Activated T-cell treated with anti-CD3 and anti-CD28 coated beads, Interleukin-2, amount 50 U/mL, for 72 hours (primary cell): ENCODE measurements around the gene COL13A1. TPM values are rescaled to one million over a fixed set of nuclear protein-coding genes. Genes with fewer than 3 reads are reported as not detected.

Experiments used
- ATAC-seq, 2 donors: fragments of 150-1000 bp; cut with Tn5 transposase; replicated peaks in 1 of 2; 2 replicates each; pipeline ENCODE4 v1.10.0; 2021; ENCODE audit warnings: moderate library complexity in 2 of 2, mild to moderate bottlenecking in 1 of 2
- DNase-seq, 2 donors: peaks; one replicate each; pipeline ENCODE4 v3.0.0; 2021 to 2022; ENCODE audit warnings: mixed read lengths in 1 of 2
- H3K27ac Mint-ChIP-seq: one replicate; pipeline ENCODE4 v1.8.0; 2022; ENCODE audit warnings: mild to moderate bottlenecking, moderate library complexity, mixed read lengths
- H3K27me3 Mint-ChIP-seq: one replicate; pipeline ENCODE4 v1.8.0; 2022; ENCODE audit warnings: low read depth, mixed read lengths
- H3K36me3 Mint-ChIP-seq, 2 donors: one replicate each; pipeline ENCODE4 v1.8.0; 2022; ENCODE audit warnings: mixed read lengths in 2 of 2, mild to moderate bottlenecking in 1 of 2; ENCODE audit not compliant: insufficient read depth in 2 of 2
- H3K4me1 Mint-ChIP-seq: one replicate; pipeline ENCODE4 v1.8.0; 2022; ENCODE audit warnings: low read depth, mixed read lengths
- H3K4me3 Mint-ChIP-seq, 2 donors: one replicate each; pipeline ENCODE4 v1.8.0; 2022; ENCODE audit warnings: mild to moderate bottlenecking in 2 of 2, mixed read lengths in 2 of 2, moderate library complexity in 2 of 2
- H3K9me3 Mint-ChIP-seq, 2 donors: one replicate each; pipeline ENCODE4 v1.8.0; 2022; ENCODE audit warnings: mixed read lengths in 2 of 2
- total RNA-seq, 2 donors: library from RNA; stranded (reverse); gene quantifications; one replicate each; pipeline ENCODE4 v1.2.3, GENCODE V29; 2022

Gene COL13A1
- total RNA-seq, 2 donors from 2014 or later = not detected

DNA sequence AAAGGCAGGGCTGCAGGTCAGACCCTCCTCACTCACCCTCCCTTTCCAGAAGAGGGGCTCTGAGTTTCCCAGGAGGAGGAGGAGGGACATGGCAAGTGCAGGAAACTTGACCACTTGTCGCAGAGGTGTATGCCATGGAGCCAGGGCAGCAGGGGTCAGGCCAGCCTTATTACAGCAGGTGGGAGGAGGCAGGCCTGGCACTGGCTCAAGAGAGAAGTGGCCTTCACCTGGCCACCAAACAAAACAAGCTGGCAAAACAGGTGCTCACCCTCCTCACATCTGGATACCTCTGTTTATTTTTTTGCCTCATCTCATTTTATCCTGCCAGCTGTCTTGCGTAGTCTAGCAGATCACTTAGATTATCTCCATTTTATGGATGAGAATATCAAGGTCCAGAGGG lies 12.5 kb downstream of the COL13A1 start:
- Mint-ChIP-seq H3K36me3 (no peaks in the 10 kb centered on the region), H3K4me3 (no peak overlapping the region), H3K4me1 (peaks cover 8% of the 10 kb centered on the region), H3K27me3 (peaks cover 18% of the 10 kb centered on the region), H3K9me3 (peaks cover 0 to 2% of the 10 kb centered on the region in 2 donors), H3K27ac (no peak overlapping the region)
- DNase-seq (no peak), ATAC-seq (no peak)

DNA sequence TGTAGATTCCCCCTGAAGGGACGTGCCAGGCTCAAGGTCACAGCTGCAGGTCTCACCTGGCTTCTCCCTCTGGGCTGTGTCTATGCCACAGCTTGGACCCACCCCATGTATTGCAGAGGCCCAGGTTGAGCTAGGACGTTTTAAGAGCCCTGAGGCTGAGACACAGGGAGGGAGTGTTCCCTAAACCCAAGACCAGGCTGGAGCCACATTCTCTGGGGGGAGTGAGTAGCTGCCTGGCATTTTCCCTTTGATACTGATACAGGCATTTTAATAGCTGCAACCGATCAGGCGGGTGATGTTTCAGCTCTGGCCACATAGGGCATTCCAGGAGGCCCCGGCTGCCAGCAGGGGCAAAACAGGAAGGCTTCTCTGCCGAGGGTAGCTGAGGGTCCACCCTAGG lies 13.4 kb downstream of the COL13A1 start:
- H3K4me3 Mint-ChIP-seq = no peak overlapping the region
- H3K9me3 Mint-ChIP-seq = peaks cover 2 to 4% of the 10 kb centered on the region in 2 donors

DNA sequence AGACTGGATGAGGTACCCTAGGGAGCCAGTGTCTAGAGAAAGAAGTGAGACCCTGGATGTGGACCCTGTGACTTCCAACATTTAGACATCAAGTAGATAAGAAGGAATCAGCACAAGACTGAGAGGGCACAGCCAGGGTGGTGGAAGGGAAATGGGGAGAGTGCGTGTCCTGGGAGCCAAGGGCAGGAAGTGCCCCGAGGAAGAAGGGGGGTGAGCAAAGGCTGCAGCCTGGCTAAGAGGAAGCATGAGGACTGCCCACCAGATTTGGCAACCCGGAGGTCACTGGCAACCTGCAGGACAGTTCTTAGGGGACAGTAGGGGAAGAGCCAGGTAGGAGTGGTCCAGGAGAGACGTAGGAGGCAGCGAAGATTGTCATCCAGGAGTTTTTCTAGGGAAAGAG lies 14.8 kb downstream of the COL13A1 start:
- no peaks in the 10 kb centered on the region for H3K36me3 Mint-ChIP-seq
- peaks cover 18% of the 10 kb centered on the region for H3K27me3 Mint-ChIP-seq
- peaks cover 2 to 4% of the 10 kb centered on the region in 2 donors for H3K9me3 Mint-ChIP-seq
- peaks cover 18% of the 10 kb centered on the region for H3K4me1 Mint-ChIP-seq
- H3K4me3 Mint-ChIP-seq = no peak overlapping the region
- DNase-seq (no peak), ATAC-seq (no peak)
- no peak overlapping the region for H3K27ac Mint-ChIP-seq

More for the DNA sequence above, 13.4 kb downstream of the COL13A1 start:
- H3K36me3 Mint-ChIP-seq = no peaks in the 10 kb centered on the region
- no peak overlapping the region for H3K27ac Mint-ChIP-seq
- ATAC-seq = no peak
- peaks cover 14% of the 10 kb centered on the region for H3K4me1 Mint-ChIP-seq
- no peak for DNase-seq
- peaks cover 18% of the 10 kb centered on the region for H3K27me3 Mint-ChIP-seq

DNA sequence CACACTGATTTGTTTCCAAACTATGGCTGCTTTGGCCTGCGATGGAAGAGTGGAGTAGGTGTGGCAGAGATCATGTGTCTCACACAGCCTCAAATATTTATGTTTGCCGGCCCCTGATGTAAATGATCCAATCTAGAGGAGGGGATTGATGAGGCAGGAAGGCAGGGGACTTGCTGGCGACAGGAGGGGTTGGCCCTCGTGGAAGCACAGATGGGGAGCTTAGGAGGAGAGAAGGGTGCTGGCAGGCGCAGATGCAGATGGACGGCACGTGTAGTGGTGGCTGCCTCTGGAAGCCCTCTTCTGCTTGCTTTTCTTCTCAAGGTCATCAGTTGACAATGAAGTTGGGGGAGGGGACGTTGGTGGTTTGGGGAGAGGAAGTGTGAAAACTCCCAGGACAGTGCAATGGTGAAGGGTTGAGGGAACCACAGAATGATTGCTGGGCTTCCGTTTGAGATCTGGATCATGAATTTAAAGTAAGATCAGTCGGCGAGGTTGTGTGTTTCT lies 15.4 kb downstream of the COL13A1 start:
- Mint-ChIP-seq H3K36me3 (no peaks in the 10 kb centered on the region), H3K9me3 (peaks cover 2 to 4% of the 10 kb centered on the region in 2 donors), H3K4me3 (no peak overlapping the region), H3K27ac (no peak overlapping the region), H3K4me1 (peaks cover 18% of the 10 kb centered on the region), H3K27me3 (peaks cover 18% of the 10 kb centered on the region)
- DNase-seq (no peak), ATAC-seq (no peak)

DNA sequence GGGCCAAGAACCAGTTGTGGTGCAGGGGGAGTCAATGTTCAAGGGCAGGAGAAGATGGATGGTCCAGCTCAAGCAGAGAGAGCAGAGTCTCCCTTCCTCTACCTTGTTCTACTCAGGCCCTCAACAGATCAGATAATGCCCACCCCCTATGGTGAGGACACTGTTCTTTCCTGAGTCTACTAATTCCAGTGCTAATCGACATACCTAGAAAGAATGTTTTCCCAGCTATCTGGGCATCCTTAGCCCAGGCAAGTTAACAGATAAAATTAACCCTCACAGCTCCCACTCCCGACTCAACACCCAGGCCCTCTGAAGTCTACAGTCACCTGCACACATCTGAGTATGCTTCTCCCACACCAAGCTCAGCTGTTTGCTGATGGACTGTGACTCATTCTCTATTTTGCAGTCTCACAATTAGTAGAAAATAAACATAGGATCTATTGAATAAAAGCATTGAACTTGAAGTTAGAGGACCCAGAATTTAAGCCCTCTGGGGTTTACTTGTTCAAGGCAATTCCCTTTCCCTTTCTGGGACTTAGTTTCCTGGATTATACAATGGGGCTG lies 17.1 kb downstream of the COL13A1 start:
- no peak overlapping the region for H3K4me3 Mint-ChIP-seq
- no peaks in the 10 kb centered on the region for H3K36me3 Mint-ChIP-seq

DNA sequence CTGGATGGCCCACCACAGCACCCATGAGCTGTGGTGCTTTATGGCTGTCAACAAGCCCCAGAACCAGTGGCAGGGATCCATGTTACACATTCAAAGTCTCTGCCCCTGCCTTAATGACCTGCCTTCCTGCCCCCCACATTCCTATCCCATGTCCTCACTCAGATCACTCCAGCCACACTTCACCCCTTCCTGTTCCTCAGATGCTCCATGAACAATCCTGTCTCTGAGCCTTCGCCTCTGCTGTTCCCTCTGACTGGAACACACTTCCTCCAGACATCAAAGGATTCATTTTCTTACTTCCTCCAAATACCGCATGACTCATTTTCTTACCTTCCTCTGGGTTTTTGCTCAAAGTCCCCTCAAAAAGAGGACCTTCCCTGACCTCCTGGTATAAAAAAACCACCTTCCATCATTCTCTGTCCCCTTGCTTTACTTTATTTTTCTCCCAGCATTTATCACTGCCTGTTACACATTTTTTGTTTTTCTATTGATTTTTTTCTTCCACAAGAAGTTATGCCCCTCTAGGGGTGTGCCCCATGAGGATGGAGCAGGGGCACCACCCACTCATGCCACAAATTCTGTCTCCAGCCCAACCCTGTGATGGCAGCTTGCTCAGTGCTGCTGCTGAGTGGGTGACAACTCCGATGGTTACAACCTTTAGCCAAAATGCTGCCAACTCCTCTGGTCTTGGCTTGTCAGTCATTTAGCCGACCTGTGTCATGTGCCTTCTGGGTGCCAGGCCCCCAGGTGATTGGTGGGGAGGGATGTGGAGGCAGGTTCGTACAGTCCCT lies 18.2 kb downstream of the COL13A1 start:
- Mint-ChIP-seq H3K4me1 (peaks cover 18% of the 10 kb centered on the region), H3K27me3 (peaks cover 18% of the 10 kb centered on the region), H3K9me3 (peaks cover 2 to 4% of the 10 kb centered on the region in 2 donors), H3K4me3 (no peak overlapping the region), H3K36me3 (no peaks in the 10 kb centered on the region), H3K27ac (no peak overlapping the region)
- DNase-seq = no peak
- no peak for ATAC-seq

More for the DNA sequence above, 17.1 kb downstream of the COL13A1 start:
- H3K9me3 Mint-ChIP-seq = peaks cover 2 to 4% of the 10 kb centered on the region in 2 donors
- peaks cover 18% of the 10 kb centered on the region for H3K27me3 Mint-ChIP-seq
- DNase-seq = no peak
- ATAC-seq = no peak
- no peak overlapping the region for H3K27ac Mint-ChIP-seq
- peaks cover 18% of the 10 kb centered on the region for H3K4me1 Mint-ChIP-seq

DNA sequence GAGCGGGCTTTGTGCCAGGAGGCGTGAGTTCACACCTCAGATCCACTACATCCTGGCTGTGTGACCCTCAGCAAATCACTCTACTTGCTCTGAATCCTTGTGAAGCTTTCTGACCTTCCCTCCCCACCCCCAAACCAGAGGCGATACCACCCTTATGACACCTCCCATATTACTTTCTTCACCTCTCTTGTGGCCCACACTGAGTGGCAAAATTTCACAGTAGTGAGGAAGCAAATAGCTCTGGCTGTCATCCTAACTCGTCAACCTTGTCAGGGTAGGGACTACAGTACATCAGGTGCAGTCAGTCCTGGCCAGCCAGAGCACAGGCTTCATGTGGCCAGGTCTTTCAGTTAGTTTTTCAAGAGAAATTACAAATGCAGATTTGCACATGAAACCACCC lies 19.1 kb downstream of the COL13A1 start:
- peaks cover 18% of the 10 kb centered on the region for H3K4me1 Mint-ChIP-seq
- no peak overlapping the region for H3K4me3 Mint-ChIP-seq
- H3K27me3 Mint-ChIP-seq = peaks cover 18% of the 10 kb centered on the region
- ATAC-seq = no peak
- peaks cover 2 to 4% of the 10 kb centered on the region in 2 donors for H3K9me3 Mint-ChIP-seq
- no peaks in the 10 kb centered on the region for H3K36me3 Mint-ChIP-seq
- no peak for DNase-seq
- H3K27ac Mint-ChIP-seq = no peak overlapping the region

DNA sequence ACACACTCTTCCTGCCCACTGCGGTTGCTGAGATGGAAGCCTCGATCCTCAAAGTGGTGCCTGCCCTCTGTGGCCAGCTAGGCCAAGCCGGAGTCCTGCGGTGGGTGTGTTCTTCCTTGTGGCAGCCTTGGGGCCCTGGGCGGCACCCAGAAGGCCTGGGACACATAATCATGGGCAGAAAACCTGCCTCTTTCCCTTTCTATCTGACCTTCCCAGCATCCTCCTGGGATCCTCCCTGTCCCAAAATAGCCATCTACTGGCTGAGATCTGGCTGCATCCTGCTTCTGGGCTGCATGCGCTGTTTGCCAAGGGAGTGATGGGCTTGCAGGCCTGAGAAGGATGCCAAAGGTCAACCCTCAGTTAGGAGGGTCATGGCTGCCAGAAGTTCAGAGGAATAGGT lies 23.9 kb downstream of the COL13A1 start:
- ATAC-seq = no peak
- Mint-ChIP-seq H3K9me3 (no peaks in the 10 kb centered on the region), H3K27me3 (peaks cover 16% of the 10 kb centered on the region), H3K4me1 (no peaks in the 10 kb centered on the region), H3K4me3 (no peak overlapping the region), H3K36me3 (no peaks in the 10 kb centered on the region), H3K27ac (no peak overlapping the region)
- no peak for DNase-seq

DNA sequence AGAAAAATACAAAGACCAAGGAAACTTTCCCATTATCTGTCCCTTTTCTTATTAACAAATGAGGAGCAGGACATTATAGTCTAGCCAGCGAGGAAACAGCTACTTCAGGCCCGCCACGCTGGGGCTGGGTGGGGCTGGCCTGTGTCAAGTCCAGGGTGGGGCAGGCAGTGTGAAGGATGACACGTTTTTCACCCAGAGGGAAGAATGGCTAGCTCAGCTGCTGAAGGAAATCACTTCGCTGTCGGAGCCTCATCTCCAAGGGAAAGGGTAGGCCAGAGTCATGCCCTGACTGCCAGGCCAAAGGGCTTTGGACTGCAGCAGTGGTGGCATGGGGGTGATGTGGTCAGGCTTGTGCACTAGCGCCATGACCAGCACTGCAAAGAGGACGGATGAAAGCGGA lies 24.4 kb downstream of the COL13A1 start:
- DNase-seq = no peak
- H3K27me3 Mint-ChIP-seq = peaks cover 16% of the 10 kb centered on the region
- no peak overlapping the region for H3K4me3 Mint-ChIP-seq
- H3K36me3 Mint-ChIP-seq = no peaks in the 10 kb centered on the region
- H3K27ac Mint-ChIP-seq = no peak overlapping the region
- ATAC-seq = no peak
- no peaks in the 10 kb centered on the region for H3K9me3 Mint-ChIP-seq
- H3K4me1 Mint-ChIP-seq = no peaks in the 10 kb centered on the region

DNA sequence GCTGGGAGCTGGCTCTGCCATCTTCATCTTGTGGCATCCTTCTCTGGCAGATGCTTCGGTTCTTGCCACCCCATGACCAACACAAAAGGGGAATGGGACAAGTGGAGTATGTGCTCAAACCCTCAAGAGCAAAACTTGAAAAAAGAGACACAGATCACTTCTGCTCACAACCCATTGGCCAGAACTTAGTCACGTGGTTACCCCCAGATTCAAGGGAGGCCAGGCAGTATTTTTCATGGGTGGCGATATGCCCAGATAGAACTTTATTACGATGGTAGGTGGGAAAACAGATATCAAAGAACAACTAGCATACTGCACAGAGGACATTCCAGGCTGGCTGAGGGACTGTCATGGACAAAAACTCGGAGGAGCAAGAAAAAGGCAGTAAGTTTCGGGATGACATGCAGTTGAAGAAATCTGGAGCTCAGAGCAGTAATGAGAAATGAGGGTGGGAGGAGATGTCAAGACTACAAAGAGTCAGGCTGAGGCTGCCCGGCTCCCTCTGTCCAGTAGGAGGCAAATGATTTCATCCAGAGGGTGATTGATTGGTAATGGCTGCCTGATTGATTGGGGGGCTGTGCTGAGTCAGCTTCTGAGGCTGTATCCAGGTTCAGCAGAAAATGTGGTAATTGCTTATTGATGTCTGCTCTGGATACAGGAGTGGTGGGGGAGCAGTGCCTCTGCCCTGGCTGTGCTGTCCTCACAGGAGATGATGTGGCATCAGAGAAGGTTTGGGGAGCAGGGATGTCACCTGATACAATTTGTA lies 25.3 kb downstream of the COL13A1 start:
- Mint-ChIP-seq H3K9me3 (no peaks in the 10 kb centered on the region), H3K36me3 (no peaks in the 10 kb centered on the region), H3K4me3 (no peak overlapping the region), H3K27ac (no peak overlapping the region), H3K27me3 (peaks cover 21% of the 10 kb centered on the region), H3K4me1 (no peaks in the 10 kb centered on the region)
- DNase-seq (no peak), ATAC-seq (no peak)

DNA sequence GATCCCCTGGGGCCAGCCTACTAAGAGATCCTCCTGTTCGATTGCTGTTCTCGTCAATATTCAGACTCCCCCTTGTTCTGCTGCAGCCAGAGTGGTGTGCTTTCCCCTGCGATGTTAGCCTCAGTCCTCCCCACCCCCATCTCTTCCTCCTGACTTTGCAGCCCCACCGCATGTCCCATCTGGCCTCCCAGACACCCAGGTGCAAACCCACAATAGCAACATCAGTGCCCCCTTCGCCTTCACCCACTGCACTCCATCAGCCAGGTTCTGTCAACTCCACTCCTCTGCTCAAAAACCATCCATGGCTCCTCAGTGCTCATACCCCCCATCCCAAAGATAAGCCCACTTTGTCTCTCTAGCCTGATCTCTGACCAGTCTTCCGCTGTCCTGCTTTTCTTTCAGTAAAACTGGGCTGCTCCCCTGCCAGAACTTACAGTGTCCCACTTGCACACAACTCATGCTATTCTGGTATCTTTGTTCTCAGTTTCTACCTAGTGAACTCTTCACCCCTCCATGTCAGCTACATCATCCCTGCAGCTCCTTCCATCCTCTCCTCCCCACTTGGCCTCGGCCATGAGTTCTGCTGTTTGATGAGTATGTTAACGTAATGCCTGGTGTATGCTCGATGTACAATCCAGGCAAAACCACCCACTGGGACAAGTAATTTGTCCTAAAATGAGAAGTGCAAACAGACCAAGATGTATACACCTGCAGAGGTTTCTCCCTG lies 26.6 kb downstream of the COL13A1 start:
- ATAC-seq = no peak
- Mint-ChIP-seq H3K27ac (no peak overlapping the region), H3K4me3 (no peak overlapping the region), H3K36me3 (no peaks in the 10 kb centered on the region), H3K27me3 (peaks cover 27% of the 10 kb centered on the region), H3K9me3 (no peaks in the 10 kb centered on the region), H3K4me1 (no peaks in the 10 kb centered on the region)
- no peak for DNase-seq

DNA sequence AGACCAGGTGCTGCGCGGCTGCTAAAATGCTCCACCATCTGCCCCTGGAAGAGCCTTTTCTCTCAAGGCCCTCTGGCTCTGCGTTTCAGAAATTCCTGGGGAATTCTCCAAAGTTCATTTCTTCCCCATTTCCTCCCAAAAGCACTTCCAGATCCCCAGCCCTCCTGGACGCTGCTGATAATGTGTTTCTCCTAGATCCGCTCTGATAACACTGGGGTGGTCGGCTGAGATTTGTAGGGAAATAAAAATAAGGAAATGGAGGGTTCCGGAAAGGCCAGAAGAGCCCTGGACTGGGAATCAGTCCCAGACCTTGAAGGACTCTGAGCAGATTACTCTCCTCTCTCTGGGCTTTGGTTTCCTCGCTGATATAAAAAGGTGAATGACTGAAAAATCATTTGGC lies 28.1 kb downstream of the COL13A1 start:
- ATAC-seq = no peak
- Mint-ChIP-seq H3K27me3 (peaks cover 41% of the 10 kb centered on the region), H3K36me3 (no peaks in the 10 kb centered on the region), H3K27ac (no peak overlapping the region), H3K4me3 (no peak overlapping the region), H3K9me3 (no peaks in the 10 kb centered on the region), H3K4me1 (no peaks in the 10 kb centered on the region)
- DNase-seq = no peak
